GM12865 (cell line): Measurements from ENCODE around the gene BAHCC1.

Experiments
- DNase-seq: peaks from one replicate; pipeline ENCODE4 v3.0.0; 2010; ENCODE audit warnings: low read depth
- H3K4me3 ChIP-seq: 2 replicates; pipeline ENCODE4 v1.5.1; 2011; ENCODE audit warnings: mild to moderate bottlenecking, low read depth, low read length, control low read depth
- TF ChIP-seq, protein P1 (sequence below): IDR thresholded peaks from 2 replicates; pipeline ENCODE4 v1.5.1; 2011; ENCODE audit warnings: low read length, control low read depth, low read depth, inconsistent platforms; ENCODE audit not compliant: insufficient read depth; ENCODE audit errors: missing control alignments

Gene BAHCC1

GRCh38 chr17:81394921-81395599, at the start of gene BAHCC1:
TSS of gene BAHCC1 (plus strand) at chr17:81395457. CDS start at chr17:81399740, 4,283 bp downstream.
- TF ChIP-seq, protein P1, sequence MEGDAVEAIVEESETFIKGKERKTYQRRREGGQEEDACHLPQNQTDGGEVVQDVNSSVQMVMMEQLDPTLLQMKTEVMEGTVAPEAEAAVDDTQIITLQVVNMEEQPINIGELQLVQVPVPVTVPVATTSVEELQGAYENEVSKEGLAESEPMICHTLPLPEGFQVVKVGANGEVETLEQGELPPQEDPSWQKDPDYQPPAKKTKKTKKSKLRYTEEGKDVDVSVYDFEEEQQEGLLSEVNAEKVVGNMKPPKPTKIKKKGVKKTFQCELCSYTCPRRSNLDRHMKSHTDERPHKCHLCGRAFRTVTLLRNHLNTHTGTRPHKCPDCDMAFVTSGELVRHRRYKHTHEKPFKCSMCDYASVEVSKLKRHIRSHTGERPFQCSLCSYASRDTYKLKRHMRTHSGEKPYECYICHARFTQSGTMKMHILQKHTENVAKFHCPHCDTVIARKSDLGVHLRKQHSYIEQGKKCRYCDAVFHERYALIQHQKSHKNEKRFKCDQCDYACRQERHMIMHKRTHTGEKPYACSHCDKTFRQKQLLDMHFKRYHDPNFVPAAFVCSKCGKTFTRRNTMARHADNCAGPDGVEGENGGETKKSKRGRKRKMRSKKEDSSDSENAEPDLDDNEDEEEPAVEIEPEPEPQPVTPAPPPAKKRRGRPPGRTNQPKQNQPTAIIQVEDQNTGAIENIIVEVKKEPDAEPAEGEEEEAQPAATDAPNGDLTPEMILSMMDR, result no peak
- no peak within 1 kb of the TSS for H3K4me3 ChIP-seq
- peak; percentile 87 for DNase-seq

- TF ChIP-seq, protein P1, result no peak
- DNase-seq, result peak; percentile 96
- H3K4me3 ChIP-seq, result peak overlapping the region; percentile 46
Measured at GRCh38 chr17:81346090-81346907, 49.0 kb upstream of the BAHCC1 start.

DNA sequence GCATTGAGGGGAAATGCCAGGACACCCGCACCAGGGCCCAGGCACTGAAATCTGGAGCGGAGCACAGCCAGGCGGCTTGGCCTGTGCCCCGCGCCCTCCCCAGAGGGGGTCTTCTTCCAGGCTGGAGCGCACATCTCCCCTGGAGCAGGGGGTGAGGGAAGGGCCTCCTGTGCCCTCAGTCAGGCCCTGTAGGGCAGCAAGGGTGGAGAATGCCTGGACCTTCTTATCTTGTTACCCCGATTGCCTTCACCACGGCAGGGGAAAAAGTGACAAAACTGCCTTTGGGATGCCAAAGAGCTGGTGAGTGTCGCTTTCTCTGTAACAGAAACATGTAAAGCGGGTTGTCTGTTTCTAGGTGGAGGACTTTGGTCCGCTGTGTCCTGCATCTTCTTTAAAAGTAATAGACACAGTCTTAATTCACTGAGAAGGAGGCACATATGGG, 48.3 kb upstream of the BAHCC1 start:
- no peak overlapping the region for H3K4me3 ChIP-seq
- TF ChIP-seq, protein P1, result no peak
- no peak for DNase-seq

GRCh38 chr17:81347437-81347836, 47.8 kb upstream of the BAHCC1 start:
- no peak for DNase-seq
- no peak overlapping the region for H3K4me3 ChIP-seq
- TF ChIP-seq, protein P1, result no peak

DNA sequence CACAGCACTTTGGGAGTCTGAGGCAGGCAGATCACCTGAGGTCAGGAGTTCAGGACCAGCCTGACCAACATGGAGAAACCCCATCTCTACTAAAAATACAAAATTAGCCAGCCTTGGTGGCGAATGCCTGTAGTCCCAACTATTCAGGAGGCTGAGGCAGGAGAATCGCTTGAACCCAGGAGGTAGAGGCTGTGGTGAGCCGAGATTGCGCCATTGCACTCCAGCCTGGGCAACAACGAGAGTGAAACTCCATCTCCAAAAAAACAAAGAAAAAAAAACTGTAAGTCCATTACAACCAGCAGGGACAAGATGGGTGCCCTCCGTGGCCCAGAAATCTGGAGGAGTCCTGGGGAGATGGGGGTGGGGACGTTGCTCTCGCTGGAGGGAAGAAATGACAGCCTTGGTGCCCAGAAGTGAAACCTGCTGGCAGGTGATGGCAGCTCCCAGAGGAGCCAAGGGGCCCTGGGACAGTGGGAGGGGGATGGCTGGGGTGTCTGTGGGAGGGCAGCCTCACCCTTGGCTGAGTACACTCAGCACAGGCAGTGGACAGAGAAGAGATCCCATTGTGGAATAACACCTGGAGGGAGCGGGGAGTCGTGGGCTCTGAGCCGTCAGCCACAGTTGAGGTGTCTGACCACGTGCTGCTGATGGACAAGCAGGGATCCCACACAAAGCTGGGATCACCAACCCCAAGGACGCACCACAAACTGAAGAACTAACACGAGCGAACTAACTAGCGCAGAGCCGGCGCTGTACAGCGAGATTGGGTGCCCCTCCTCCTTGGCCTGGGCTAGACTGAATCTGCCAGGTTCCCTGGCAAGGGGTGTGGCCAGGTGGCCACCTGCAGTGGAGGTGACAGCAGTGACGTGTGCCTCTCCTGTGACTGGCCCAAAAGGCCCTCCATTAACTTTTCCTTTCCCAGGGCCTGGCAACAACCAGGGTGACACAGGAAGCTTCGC, 46.9 kb upstream of the BAHCC1 start:
- TF ChIP-seq, protein P1, result no peak
- H3K4me3 ChIP-seq, result no peak overlapping the region
- no peak for DNase-seq

DNA sequence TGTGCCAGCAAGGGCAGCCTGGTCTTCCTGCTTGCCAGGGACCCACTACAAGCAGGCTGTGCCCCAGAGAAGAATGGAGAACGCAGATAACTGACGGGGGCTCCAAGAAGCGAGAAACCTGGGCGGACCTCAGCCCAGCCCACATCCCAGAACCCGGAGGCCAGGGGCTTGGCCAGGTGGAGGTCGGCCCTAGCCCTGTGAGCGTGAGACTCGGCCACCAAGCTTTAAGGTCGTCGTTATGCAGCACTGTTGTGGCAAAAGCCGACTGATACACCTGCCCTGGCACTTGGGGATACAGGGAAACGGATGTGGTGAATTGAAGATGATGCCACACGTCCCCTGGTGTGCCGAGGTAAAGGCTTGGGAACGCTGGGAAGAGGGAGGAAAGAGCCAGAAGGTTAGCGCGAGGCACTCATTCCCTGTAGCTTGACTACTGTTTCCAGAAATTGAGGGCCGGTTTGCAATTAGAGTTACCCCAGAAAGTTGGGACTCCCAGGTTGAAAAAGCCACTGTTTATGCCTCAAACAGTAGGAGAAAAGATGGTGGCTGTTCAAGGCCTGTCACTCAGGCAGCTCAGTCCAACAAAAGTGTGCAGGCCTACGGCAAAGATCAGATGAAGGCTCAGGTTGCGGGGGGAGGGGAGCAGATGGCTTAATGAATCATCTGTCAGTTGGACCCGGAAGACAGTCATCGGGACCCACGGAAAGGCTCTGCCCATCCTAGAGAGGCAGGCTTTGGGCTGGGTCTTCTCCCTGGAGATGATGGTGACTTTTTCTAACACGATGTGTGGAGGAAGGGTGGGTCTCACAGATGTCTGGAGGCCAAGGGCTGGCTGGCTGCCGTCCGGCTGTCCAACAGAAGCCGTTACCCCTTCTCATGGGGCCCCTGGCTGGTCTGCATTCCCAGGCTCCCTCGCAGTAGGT, 45.6 kb upstream of the BAHCC1 start:
- no peak for DNase-seq
- no peak overlapping the region for H3K4me3 ChIP-seq
- TF ChIP-seq, protein P1, result no peak
